Astrocyte (in vitro differentiated cells and primary cell): ENCODE data around the gene RPL12. TPM values are rescaled to one million over a fixed set of nuclear protein-coding genes. Genes with fewer than 3 reads are reported as not detected.

Experiments used
- DNase-seq: peaks from one replicate; pipeline ENCODE4 v3.0.0-alpha.2; 2010; ENCODE audit warnings: low read depth
- FAIRE-seq: peaks from 2 replicates; lab custom pipeline; 2011; peaks lifted over from hg19 to GRCh38; lab: Jason Lieb, UNC
- H2AFZ ChIP-seq: 2 replicates; pipeline ENCODE4 v1.6.0; 2012; ENCODE audit warnings: low read depth, low read length, inconsistent platforms
- H3K27ac ChIP-seq: 2 replicates; pipeline ENCODE4 v1.5.1; 2011; ENCODE audit warnings: low read depth, low read length, inconsistent platforms
- H3K27me3 ChIP-seq: 2 replicates; pipeline ENCODE4 v1.6.0; 2011; ENCODE audit warnings: low read length, inconsistent platforms; ENCODE audit not compliant: insufficient read depth
- H3K36me3 ChIP-seq: 2 replicates; pipeline ENCODE4 v1.5.1; 2011; ENCODE audit warnings: low read length, inconsistent platforms; ENCODE audit not compliant: insufficient read depth
- H3K4me1 ChIP-seq: 2 replicates; pipeline ENCODE4 v1.5.1; 2011; ENCODE audit warnings: low read length, inconsistent platforms; ENCODE audit not compliant: insufficient read depth
- H3K4me2 ChIP-seq: 2 replicates; pipeline ENCODE4 v1.6.0; 2012; ENCODE audit warnings: low read length, inconsistent platforms
- H3K4me3 ChIP-seq: 2 replicates; pipeline ENCODE4 v1.5.1; 2011; ENCODE audit warnings: low read depth, mild to moderate bottlenecking, low read length, inconsistent platforms; ENCODE audit not compliant: insufficient read depth
- H3K79me2 ChIP-seq: 2 replicates; pipeline ENCODE4 v1.6.0; 2012; ENCODE audit warnings: mild to moderate bottlenecking, low read length, inconsistent platforms; ENCODE audit not compliant: insufficient read depth
- H3K9ac ChIP-seq: 2 replicates; pipeline ENCODE4 v1.6.0; 2012; ENCODE audit warnings: mild to moderate bottlenecking, low read length, inconsistent platforms
- H3K9me3 ChIP-seq: 2 replicates; pipeline ENCODE4 v1.5.1; 2012; ENCODE audit warnings: low read depth, mild to moderate bottlenecking, low read length, inconsistent platforms; ENCODE audit not compliant: insufficient read depth
- H4K20me1 ChIP-seq: 2 replicates; pipeline ENCODE4 v1.6.0; 2012; ENCODE audit warnings: low read length, inconsistent platforms; ENCODE audit not compliant: insufficient read depth
- H3K27ac Mint-ChIP-seq: one replicate; pipeline ENCODE4 v1.8.0; 2021; ENCODE audit warnings: mild to moderate bottlenecking, mixed read lengths; ENCODE audit not compliant: unreplicated experiment
- H3K27me3 Mint-ChIP-seq: one replicate; pipeline ENCODE4 v1.8.0; 2021; ENCODE audit warnings: low read depth, mixed read lengths; ENCODE audit not compliant: unreplicated experiment
- H3K36me3 Mint-ChIP-seq: one replicate; pipeline ENCODE4 v1.8.0; 2021; ENCODE audit warnings: low read depth, mixed read lengths; ENCODE audit not compliant: unreplicated experiment
- H3K4me1 Mint-ChIP-seq: one replicate; pipeline ENCODE4 v1.8.0; 2021; ENCODE audit warnings: low read depth, mixed read lengths; ENCODE audit not compliant: unreplicated experiment
- H3K4me3 Mint-ChIP-seq: one replicate; pipeline ENCODE4 v1.8.0; 2021; ENCODE audit warnings: mild to moderate bottlenecking, moderate library complexity, mixed read lengths; ENCODE audit not compliant: unreplicated experiment
- H3K9me3 Mint-ChIP-seq: one replicate; pipeline ENCODE4 v1.8.0; 2021; ENCODE audit warnings: mild to moderate bottlenecking, mixed read lengths; ENCODE audit not compliant: unreplicated experiment
- CTCF ChIP-seq: IDR thresholded peaks from 2 replicates; pipeline ENCODE4 v1.5.1; 2011; ENCODE audit warnings: low read depth, mild to moderate bottlenecking, inconsistent platforms, low read length, moderate library complexity; ENCODE audit not compliant: insufficient read depth
- EZH2 ChIP-seq: IDR thresholded peaks from 2 replicates; pipeline ENCODE4 v1.6.1; 2012; ENCODE audit warnings: mild to moderate bottlenecking, low read length, inconsistent platforms; ENCODE audit not compliant: insufficient read depth
- total RNA-seq: library from RNA; stranded (reverse); gene quantifications from 2 replicates; pipeline ENCODE4 v1.2.1, GENCODE V29; 2021

The RPL12 gene
- total RNA-seq, 1 donor from 2014 or later = 1,189 TPM

GRCh38 chr9:127423476-127423933, 27.7 kb downstream of the RPL12 start:
- peak overlapping the region; percentile 95 for H3K9ac ChIP-seq
- FAIRE-seq = no peak
- Mint-ChIP-seq H3K9me3 (no peaks in the 10 kb centered on the region), H3K36me3 (peaks cover 6% of the 10 kb centered on the region), H3K27me3 (no peaks in the 10 kb centered on the region), H3K27ac (peak overlapping the region; percentile 96), H3K4me1 (peaks cover 20% of the 10 kb centered on the region), H3K4me3 (peak overlapping the region; percentile 93)
- peaks cover 36% of the 10 kb centered on the region for H4K20me1 ChIP-seq
- peak overlapping the region; percentile 76 for H3K27ac ChIP-seq
- no peaks in the 10 kb centered on the region for H3K27me3 ChIP-seq
- peak overlapping the region; percentile 89 for H3K4me3 ChIP-seq
- H3K79me2 ChIP-seq = peaks cover 48% of the 10 kb centered on the region
- H3K4me1 ChIP-seq = peaks cover 20% of the 10 kb centered on the region
- H3K4me2 ChIP-seq = peak overlapping the region; percentile 86
- no peaks in the 10 kb centered on the region for H3K36me3 ChIP-seq
- H3K9me3 ChIP-seq = no peaks in the 10 kb centered on the region
- H2AFZ ChIP-seq = peak overlapping the region; percentile 79
- no peak for DNase-seq
- no peak for TF ChIP-seq CTCF
- no peak for TF ChIP-seq EZH2

GRCh38 chr9:127422787-127423186, 28.4 kb downstream of the RPL12 start:
- Histone ChIP-seq H3K4me2 (peak overlapping the region; percentile 86), H3K27me3 (no peaks in the 10 kb centered on the region), H3K4me1 (peaks cover 20% of the 10 kb centered on the region), H3K79me2 (peaks cover 42% of the 10 kb centered on the region), H2AFZ (no peak overlapping the region), H3K9ac (peak overlapping the region; percentile 95), H3K27ac (no peak overlapping the region), H3K4me3 (peak overlapping the region; percentile 89), H3K9me3 (peaks cover 3% of the 10 kb centered on the region), H3K36me3 (no peaks in the 10 kb centered on the region), H4K20me1 (peaks cover 31% of the 10 kb centered on the region)
- peak overlapping the region; percentile 93 for H3K4me3 Mint-ChIP-seq
- no peak overlapping the region for H3K27ac Mint-ChIP-seq
- H3K36me3 Mint-ChIP-seq = peaks cover 5% of the 10 kb centered on the region
- no peaks in the 10 kb centered on the region for H3K9me3 Mint-ChIP-seq
- TF ChIP-seq EZH2 (no peak), CTCF (no peak)
- no peak for DNase-seq
- H3K4me1 Mint-ChIP-seq = peaks cover 20% of the 10 kb centered on the region
- H3K27me3 Mint-ChIP-seq = no peaks in the 10 kb centered on the region
- FAIRE-seq = no peak

GRCh38 chr9:127422133-127422782, 28.9 kb downstream of the RPL12 start:
- no peak for FAIRE-seq
- TF ChIP-seq EZH2 (no peak), CTCF (no peak)
- peak overlapping the region; percentile 86 for H3K4me2 ChIP-seq

More at GRCh38 chr9:127422133-127422782, 28.9 kb downstream of the RPL12 start:
- Histone ChIP-seq H2AFZ (no peak overlapping the region), H4K20me1 (peaks cover 25% of the 10 kb centered on the region), H3K4me3 (no peak overlapping the region), H3K27ac (no peak overlapping the region), H3K9ac (peak overlapping the region; percentile 95), H3K4me1 (peaks cover 20% of the 10 kb centered on the region), H3K9me3 (peaks cover 3% of the 10 kb centered on the region), H3K36me3 (no peaks in the 10 kb centered on the region), H3K27me3 (no peaks in the 10 kb centered on the region), H3K79me2 (peaks cover 36% of the 10 kb centered on the region)
- H3K27ac Mint-ChIP-seq = no peak overlapping the region
- H3K36me3 Mint-ChIP-seq = peaks cover 6% of the 10 kb centered on the region
- no peak overlapping the region for H3K4me3 Mint-ChIP-seq
- no peaks in the 10 kb centered on the region for H3K9me3 Mint-ChIP-seq
- no peak for DNase-seq
- H3K27me3 Mint-ChIP-seq = no peaks in the 10 kb centered on the region
- H3K4me1 Mint-ChIP-seq = peaks cover 18% of the 10 kb centered on the region
